Spinal cord (tissue), 10 donors: Measurements from ENCODE around the gene ENO1. TPM values are rescaled to one million over a fixed set of nuclear protein-coding genes. Genes with fewer than 3 reads are reported as not detected.
A peak's percentile ranks its signal among the peaks of the same experiment; 100 is the strongest.
"Not testable (repeated sequence)": the region's sequence is repeated elsewhere in the genome, so short reads cannot be mapped to it uniquely, and the experiment has no call there.

Source experiments
- DNase-seq, 6 donors: peaks; one replicate each; pipeline versions ENCODE4 v3.0.0 to v3.0.0-alpha.2; 2013 to 2015; ENCODE audit warnings: low spot score in 6 of 6, low read depth in 4 of 6
- H3K27ac ChIP-seq: one replicate; pipeline ENCODE4 v1.5.1; 2013; ENCODE audit warnings: low read depth, low read length, control low read depth
- H3K27me3 ChIP-seq: one replicate; pipeline ENCODE4 v1.6.1; 2013; ENCODE audit warnings: low read length; ENCODE audit not compliant: control insufficient read depth, insufficient read depth
- H3K36me3 ChIP-seq: one replicate; pipeline ENCODE4 v1.6.1; 2013; ENCODE audit warnings: low read length; ENCODE audit not compliant: control insufficient read depth, insufficient read depth
- H3K4me1 ChIP-seq: one replicate; pipeline ENCODE4 v1.6.1; 2013; ENCODE audit warnings: low read length; ENCODE audit not compliant: control insufficient read depth, insufficient read depth
- H3K4me3 ChIP-seq: one replicate; pipeline ENCODE4 v1.5.1; 2013; ENCODE audit warnings: low read depth, low read length, control low read depth
- H3K9me3 ChIP-seq: one replicate; pipeline ENCODE4 v1.6.1; 2013; ENCODE audit warnings: low read length; ENCODE audit not compliant: control insufficient read depth, insufficient read depth
- WGBS: methylation state at CpG from one replicate; pipeline ENCODE4 v1.1.5; 2013; ENCODE audit warnings: missing lambda C conversion rate; ENCODE audit not compliant: insufficient coverage; 5-methylcytosine and 5-hydroxymethylcytosine counted together
- polyA plus RNA-seq, 2 donors: library from polyadenylated mRNA; unstranded; fragments of 120-200 nt; gene quantifications; one replicate each; pipeline ENCODE4 v1.2.1, GENCODE V29; 2013; ENCODE audit not compliant: insufficient read length in 2 of 2
- total RNA-seq, 2 donors: library from RNA; depleted of rRNA in 1 of 2; stranded (reverse); fragments of 120-200 nt in 1 of 2; fragments of >200 nt in 1 of 2; gene quantifications; one replicate each; pipeline versions ENCODE4 v1.2.3 to v1.2.4, GENCODE V29; 2013 to 2014
- donor health status: healthy.

The ENO1 gene
- total and polyA plus RNA-seq, 4 donors = 389 to 703 (median 545) TPM

DNA sequence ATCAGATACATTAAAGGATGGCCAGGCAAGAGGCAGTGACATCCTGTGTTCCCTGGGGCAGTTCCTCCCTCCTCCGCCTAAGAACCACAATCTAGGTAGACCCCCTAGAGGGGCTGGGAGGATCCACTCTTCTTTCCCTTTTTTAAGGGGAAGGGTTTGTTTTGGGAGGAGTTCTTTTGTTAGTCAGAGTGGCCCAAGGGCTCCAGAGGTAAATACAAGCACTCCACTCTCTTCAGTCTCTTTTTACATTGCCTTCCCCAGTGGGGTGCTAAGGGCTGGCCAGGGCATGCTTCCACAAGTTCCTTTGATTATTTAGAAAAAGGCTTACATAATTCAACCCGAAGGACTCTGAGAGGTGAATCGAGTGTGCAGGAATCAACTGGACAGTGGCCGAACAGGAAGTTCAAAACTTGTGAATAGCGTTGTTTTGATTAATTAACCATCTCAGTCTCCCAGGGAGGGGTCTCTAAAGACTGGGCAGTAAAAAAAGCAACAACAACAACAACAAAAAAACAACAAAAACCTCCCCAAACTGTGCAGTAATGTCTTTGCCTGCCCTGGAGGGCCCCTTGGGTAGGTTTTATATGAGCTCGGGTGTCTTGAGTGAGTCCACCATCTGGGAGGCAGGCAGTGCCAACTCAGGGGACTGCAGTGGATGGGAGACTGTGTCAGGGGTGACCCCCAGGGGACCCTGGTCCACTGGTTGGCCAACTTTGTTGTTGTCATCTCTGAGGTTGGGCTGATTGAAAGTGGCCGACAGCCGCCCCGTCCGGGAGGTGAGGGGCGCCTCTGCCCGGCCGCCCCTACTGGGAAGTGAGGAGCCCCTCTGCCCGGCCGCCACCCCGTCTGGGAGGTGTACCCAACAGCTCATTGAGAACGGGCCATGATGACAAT lies 33.2 kb upstream of the ENO1 start:
- whole genome bisulfite sequencing = 93% methylated on average over 1 of the region's 17 CpGs
- DNase-seq = no peak
- Histone ChIP-seq H3K27me3 (no peaks in the 10 kb centered on the region), H3K4me1 (peaks cover 7% of the 10 kb centered on the region), H3K36me3 (no peaks in the 10 kb centered on the region), H3K27ac (no peak overlapping the region), H3K9me3 (no peaks in the 10 kb centered on the region), H3K4me3 (no peak overlapping the region)

DNA sequence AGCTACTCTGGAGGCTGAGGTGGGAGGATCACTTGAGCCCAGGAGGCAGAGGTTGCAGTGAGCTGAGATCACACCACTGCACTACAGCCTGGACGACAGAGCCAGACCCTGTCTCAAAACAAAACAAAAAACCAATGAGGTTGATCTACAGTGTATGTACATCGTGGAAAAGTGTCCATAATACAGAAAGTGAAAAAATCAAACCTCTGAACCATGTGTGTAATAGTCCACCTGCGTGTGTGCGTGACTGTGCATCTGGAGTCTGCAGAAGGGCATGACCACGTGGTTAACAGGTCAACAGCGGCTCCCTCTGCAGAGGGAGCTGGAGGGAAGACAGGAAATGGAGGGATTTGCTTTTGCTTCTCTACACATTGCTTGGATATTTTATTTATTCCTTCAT lies 32.4 kb upstream of the ENO1 start:
- WGBS = 90% methylated on average over 4 of the region's 6 CpGs
- Histone ChIP-seq H3K36me3 (no peaks in the 10 kb centered on the region), H3K9me3 (no peaks in the 10 kb centered on the region), H3K27ac (no peak overlapping the region), H3K27me3 (no peaks in the 10 kb centered on the region), H3K4me3 (no peak overlapping the region), H3K4me1 (peaks cover 7% of the 10 kb centered on the region)
- DNase-seq = no peak

DNA sequence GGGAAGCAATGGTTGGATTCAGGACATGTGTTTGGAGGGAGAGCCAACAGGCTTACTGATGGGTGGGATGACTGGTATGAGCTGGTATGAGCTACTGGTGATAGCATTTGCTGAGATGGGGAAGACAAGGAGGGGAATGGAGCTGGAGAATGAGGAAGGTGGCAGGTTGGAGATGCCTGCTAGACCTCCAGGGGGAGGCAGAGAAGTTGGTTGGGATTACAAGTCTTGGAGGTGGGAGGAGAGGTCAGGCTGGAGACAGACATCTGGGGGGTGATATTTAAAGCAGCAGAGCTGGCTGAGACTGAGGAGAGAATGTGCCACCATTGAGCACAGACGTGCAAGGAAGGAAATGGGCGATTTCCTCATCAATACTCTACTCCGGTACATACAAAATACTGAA lies 31.8 kb upstream of the ENO1 start:
- no peak for DNase-seq
- H3K4me3 ChIP-seq = no peak overlapping the region
- H3K4me1 ChIP-seq = peaks cover 7% of the 10 kb centered on the region
- no peaks in the 10 kb centered on the region for H3K36me3 ChIP-seq
- H3K9me3 ChIP-seq = no peaks in the 10 kb centered on the region
- H3K27me3 ChIP-seq = no peaks in the 10 kb centered on the region
- H3K27ac ChIP-seq = no peak overlapping the region
- no CpG with 5 or more reads among the region's 3 CpGs for WGBS

DNA sequence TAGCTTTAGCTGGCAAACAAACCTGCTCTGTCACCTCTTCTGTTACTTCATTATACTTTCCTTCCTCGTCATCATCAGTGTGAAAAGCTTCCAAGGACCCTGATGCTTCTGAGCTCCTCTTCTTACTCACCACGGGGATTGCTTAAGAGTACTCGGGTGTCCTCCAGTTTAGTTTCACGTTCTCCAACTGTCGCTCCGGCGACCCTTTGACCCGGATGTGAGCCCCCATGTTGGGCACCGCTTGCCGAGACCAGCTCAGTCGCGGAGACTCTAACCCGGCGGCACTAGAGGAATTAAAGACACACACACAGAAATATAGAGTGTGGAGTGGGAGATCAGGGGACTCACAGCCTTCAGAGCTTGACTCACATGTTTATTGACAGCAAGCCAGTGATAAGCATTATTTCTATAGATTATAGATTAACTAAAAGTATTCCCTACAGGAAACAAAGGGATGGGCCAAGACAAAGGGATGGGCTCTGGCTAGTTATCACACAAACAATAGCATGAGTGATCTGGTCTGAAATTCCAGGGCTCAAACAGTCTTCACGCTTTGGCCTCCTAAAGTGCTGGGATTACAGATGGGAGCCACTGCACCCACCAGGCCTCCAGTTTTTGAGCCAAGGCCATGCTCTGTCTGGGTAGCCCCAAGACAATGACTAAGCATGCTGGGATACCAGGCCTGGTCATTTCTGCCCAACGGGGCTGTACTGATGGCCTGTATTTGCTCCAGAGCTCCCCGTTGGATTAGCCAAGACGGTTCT lies 30.1 kb upstream of the ENO1 start:
- Histone ChIP-seq H3K27ac (no peak overlapping the region), H3K4me3 (no peak overlapping the region), H3K9me3 (no peaks in the 10 kb centered on the region), H3K36me3 (no peaks in the 10 kb centered on the region), H3K27me3 (no peaks in the 10 kb centered on the region), H3K4me1 (peaks cover 4% of the 10 kb centered on the region)
- WGBS = 47% methylated on average over 12 of the region's 18 CpGs
- DNase-seq = peak in 1 of 6 donors; percentile 19

DNA sequence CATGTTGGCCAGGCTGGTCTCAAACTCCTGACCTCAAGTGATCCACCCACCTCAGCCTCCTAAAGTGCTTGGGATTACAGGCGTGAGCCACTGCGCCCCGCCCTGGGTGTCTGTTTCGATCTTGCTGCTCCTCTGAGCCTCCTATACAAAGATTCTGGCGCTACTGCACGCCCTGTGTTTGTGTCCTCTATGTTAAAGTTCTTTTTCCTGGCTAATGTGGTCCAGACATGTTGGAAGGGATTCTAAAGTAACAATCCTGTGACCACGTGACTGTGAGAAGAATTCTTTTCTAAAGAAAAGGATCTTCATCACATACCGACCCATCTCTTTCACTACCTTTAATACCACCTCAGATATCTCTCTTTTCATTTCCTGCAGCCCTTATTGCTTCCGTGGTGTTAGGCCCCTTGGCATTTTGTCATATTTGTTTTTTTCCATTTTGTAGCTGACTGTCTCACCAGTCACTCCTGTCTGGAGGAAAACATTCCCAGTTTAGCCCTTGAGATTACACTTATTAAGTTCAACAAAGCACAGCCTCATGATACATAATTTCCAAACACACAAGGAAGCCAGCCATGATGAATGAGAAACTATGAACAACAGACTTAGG lies 27.2 kb upstream of the ENO1 start:
- Histone ChIP-seq H3K27ac (no peak overlapping the region), H3K4me1 (peaks cover 4% of the 10 kb centered on the region), H3K9me3 (no peaks in the 10 kb centered on the region), H3K36me3 (no peaks in the 10 kb centered on the region), H3K4me3 (no peak overlapping the region), H3K27me3 (no peaks in the 10 kb centered on the region)
- WGBS = 73% methylated on average over 9 of the region's 9 CpGs
- DNase-seq = peak in 1 of 6 donors; percentile 41

DNA sequence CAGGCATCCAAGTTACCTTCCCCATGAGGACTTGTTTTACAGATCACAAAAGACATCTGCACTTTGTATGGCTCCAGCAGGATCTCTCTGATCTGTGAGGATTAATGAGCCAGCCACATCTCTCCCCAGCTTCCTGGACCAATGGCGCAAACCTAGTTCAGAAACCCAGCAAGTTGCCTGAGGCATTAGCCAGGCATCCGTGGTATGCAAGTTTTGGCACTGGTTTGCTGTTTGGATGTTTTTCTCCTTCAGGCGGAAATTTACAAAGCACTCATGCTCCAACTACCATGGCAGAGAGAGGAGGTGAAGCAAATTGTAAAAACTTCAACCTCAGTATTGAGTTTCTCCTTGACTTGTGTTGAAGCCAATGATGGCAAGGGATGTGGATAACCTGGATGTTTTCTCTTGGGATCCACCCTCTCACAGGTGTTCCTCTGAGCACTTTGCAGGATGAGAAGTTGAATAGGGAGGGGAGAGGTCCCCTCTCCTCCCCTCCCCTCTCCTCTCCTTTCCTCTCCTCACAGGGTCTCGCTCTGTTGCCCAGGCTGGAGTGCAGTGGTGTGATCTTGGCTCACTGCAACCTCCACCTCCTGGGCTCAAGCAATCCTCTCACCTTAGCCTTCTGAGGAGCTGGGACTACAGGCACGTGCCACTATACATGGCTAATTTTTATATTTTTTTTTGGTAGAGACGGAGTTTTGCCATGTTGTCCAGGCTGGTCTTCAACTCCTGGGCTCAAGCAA lies 25.6 kb upstream of the ENO1 start:
- DNase-seq = peak in 2 of 6 donors; percentile 46 to 68
- no peaks in the 10 kb centered on the region for H3K9me3 ChIP-seq
- 100% methylated on average over 1 of the region's 6 CpGs for WGBS
- H3K36me3 ChIP-seq = no peaks in the 10 kb centered on the region
- H3K4me3 ChIP-seq = no peak overlapping the region
- no peaks in the 10 kb centered on the region for H3K27me3 ChIP-seq
- peaks cover 4% of the 10 kb centered on the region for H3K4me1 ChIP-seq
- no peak overlapping the region for H3K27ac ChIP-seq

DNA sequence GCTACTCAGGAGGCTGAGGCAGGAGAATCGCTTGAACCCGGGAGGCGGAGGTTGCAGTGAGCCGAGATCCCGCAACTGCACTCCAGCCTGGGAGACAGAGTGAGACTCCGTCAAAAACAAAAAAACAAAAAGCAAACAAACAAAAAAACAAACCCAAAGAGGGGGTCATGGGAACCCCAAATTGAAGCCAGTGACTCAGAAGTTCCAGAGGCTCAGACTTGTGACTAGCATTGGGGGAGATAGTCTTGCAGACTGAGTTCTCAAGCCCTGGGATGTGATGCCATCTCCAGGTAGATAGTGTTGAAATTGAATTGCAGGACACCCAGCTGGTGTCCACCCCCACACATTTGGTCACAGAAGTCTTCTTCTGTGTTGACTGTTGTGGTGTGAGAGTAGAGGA lies 24.9 kb upstream of the ENO1 start:
- H3K9me3 ChIP-seq = no peaks in the 10 kb centered on the region
- no peaks in the 10 kb centered on the region for H3K27me3 ChIP-seq
- DNase-seq = no peak
- no peak overlapping the region for H3K4me3 ChIP-seq
- peaks cover 4% of the 10 kb centered on the region for H3K4me1 ChIP-seq
- H3K36me3 ChIP-seq = no peaks in the 10 kb centered on the region
- H3K27ac ChIP-seq = no peak overlapping the region
- no CpG with 5 or more reads among the region's 6 CpGs for WGBS

DNA sequence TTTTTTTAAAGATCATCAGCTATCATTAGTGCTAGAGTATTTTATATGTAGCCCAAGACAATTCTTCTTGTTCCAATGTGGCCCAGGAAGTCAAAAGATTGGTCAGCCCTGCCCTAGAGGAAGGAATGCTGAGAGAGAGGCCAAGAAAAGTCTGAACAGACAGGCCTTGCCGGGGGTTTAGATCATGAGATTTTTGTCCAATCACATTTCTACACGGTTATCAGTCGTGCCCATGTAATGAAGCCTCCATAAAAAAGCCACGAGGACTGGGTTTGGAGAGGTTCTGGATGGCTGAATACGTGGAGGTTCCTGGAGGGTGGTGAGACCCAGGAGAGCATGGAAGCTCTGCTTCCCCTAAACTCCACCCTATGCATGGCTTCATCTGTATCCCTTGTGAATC lies 24.3 kb upstream of the ENO1 start:
- Histone ChIP-seq H3K27ac (no peak overlapping the region), H3K4me1 (peaks cover 4% of the 10 kb centered on the region)

DNA sequence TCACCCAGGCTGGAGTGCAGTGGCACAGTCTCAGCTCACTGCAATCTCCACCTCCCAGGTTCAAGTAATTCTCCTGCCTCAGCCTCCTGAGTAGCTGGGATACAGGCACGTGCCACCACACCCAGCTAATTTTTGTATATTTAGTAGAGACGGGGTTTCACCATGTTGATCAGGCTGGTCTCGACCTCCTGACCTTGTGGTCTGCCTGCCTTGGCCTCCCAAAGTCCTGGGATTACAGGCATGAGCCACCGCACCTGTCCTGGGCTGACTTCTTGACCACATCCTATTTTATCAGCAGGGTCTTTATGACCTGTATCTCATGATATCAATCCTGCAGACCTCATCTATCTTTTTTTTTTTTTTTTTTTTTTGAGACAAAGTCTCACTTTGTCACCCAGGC lies 22.2 kb upstream of the ENO1 start:
- not testable (repeated sequence) for H3K9me3 ChIP-seq, H3K27me3 ChIP-seq, DNase-seq, H3K27ac ChIP-seq, H3K4me1 ChIP-seq, H3K36me3 ChIP-seq, H3K4me3 ChIP-seq
- WGBS = 96% methylated on average over 3 of the region's 4 CpGs

More for the DNA sequence above, 24.3 kb upstream of the ENO1 start:
- H3K27me3 ChIP-seq = no peaks in the 10 kb centered on the region
- H3K36me3 ChIP-seq = no peaks in the 10 kb centered on the region
- 96% methylated on average over 3 of the region's 5 CpGs for WGBS
- no peaks in the 10 kb centered on the region for H3K9me3 ChIP-seq
- DNase-seq = no peak
- no peak overlapping the region for H3K4me3 ChIP-seq
